Measurements from ENCODE around the gene RPL7L1. TPM values are rescaled to one million over a fixed set of nuclear protein-coding genes. Genes with fewer than 3 reads are reported as not detected.

RPL7L1 gene
- total and polyA plus RNA-seq, 8 donors: 23.7 to 43.9 (median 36.8) TPM

GRCh38 chr6:42909835-42910234 lies 30.4 kb downstream of the RPL7L1 start:
- no peaks in the 10 kb centered on the region for H3K36me3 ChIP-seq
- ATAC-seq (no peak), FAIRE-seq (no peak), DNase-seq (no peak)
- H3K4me3 ChIP-seq: no peak overlapping the region
- intact Hi-C loops (cut with DNase I): loop anchor here in 2 of 3 donors (5.0 to 10.0 kb wide), 2 partner anchors 232 to 235 kb away; no protein-coding TSS in a partner anchor
- no peaks in the 10 kb centered on the region for H3K27me3 ChIP-seq
- WGBS, 2 donors: 82 to 89% methylated on average over 10 of the region's 10 CpGs
- no peak overlapping the region for H3K27ac ChIP-seq
- no peak for TF ChIP-seq CTCF (IDR thresholded peaks at IDR 0.05)
- no peaks in the 10 kb centered on the region for H3K4me1 ChIP-seq
- no peaks in the 10 kb centered on the region for H3K9me3 ChIP-seq

DNA sequence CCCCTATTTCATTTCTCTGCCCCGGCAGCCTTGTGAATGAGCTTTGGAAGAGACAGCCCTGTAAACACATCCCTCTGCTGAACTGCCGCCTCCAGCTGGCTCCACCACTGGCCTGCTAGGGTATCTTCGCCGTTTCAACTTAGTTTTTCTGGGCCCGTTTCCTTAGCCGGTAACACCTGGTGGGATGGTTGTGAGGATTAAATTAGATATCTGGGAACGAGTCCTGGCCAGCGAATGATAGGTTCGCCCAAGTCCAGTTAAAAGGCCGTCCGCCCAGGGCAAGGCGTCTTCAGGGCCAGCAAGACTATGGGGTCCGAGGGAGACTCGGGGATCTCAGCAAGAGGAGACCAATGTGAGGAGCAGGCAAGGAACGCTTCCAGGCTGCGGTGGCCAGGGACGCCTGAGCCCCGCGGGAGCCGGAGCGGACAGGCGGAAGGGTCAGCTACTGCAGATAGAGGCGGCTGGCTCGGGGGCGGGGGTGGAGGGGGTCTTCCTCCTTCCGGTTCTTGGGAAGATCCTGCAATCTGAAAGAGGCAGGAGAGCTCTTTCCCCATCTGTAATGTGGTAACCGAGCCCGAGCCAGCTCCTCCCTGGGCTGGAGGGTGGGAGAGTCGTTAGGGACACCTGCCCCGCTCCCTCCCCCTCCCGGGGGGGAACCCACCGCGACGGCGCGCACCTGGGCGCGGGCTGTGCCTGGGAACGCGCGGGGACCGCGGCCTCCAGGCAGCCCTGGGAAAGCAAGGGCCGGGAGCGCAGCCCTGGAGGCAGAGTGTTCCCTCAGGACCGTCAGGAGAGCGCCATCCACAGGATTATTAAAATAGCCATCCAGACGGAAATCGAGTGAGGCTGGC lies 32.0 kb downstream of the RPL7L1 start:
- H3K4me3 ChIP-seq: peak overlapping the region in 2 of 4 donors; percentile 10 to 29
- peak overlapping the region in 1 of 4 donors; percentile 51 for H3K27ac ChIP-seq
- TF ChIP-seq CTCF (IDR thresholded peaks at IDR 0.05): no peak
- peak; percentile 43 to 77 (median 68) for ATAC-seq
- intact Hi-C loops (cut with DNase I): no loop called here
- 24 to 26% methylated on average over 43 to 49 of the region's 49 CpGs for WGBS, 2 donors
- H3K9me3 ChIP-seq: no peaks in the 10 kb centered on the region
- DNase-seq: peak in 1 of 6 donors; percentile 30
- H3K4me1 ChIP-seq: no peaks in the 10 kb centered on the region
- H3K27me3 ChIP-seq: no peaks in the 10 kb centered on the region
- H3K36me3 ChIP-seq: no peaks in the 10 kb centered on the region
- FAIRE-seq: no peak

- no peaks in the 10 kb centered on the region for H3K36me3 ChIP-seq
- DNase-seq: no peak
- no peaks in the 10 kb centered on the region for H3K9me3 ChIP-seq
- H3K4me1 ChIP-seq: no peaks in the 10 kb centered on the region
- WGBS, 2 donors: 79 to 87% methylated on average over 4 of the region's 4 CpGs
- H3K4me3 ChIP-seq: no peak overlapping the region
- TF ChIP-seq CTCF (IDR thresholded peaks at IDR 0.05): no peak
- no peak for ATAC-seq
- H3K27ac ChIP-seq: no peak overlapping the region
- H3K27me3 ChIP-seq: no peaks in the 10 kb centered on the region
- intact Hi-C loops (cut with DNase I): no loop called here
- no peak for FAIRE-seq
Observed at GRCh38 chr6:42914546-42914945, 35.1 kb downstream of the RPL7L1 start.

DNA sequence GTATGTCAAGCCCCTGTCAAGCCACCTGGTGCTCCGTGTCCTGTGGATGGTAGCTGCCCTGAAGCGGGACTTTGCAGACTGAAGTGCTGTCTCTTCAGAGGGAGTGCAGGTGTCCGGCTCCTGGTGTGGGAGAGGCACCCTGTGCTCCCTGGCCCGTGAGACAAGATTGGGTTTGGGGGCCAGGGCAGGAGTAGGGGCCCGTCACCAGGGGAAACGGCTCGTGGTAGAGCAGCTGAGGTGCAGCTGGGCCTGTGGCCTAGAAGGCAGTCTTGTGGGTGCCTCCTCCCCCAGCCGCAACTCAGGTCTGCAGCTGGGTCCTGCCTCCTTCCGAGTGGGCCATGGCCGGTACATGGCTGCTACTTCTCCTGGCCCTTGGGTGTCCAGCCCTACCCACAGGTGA lies 36.3 kb downstream of the RPL7L1 start, which contains the start of gene PTCRA:
Gene PTCRA, plus strand, starts transcription at position 322 of the 400 bp plus-strand sequence. Its CDS starts 17 bp downstream, at position 339.
- Histone ChIP-seq H3K4me3 (no peak within 1 kb of the TSS), H3K27ac (no peak within 1 kb of the TSS), H3K27me3 (no peaks in the 10 kb centered on the region), H3K4me1 (no peaks in the 10 kb centered on the region), H3K36me3 (no peaks in the 10 kb centered on the region), H3K9me3 (no peaks in the 10 kb centered on the region)
- DNase-seq (no peak), FAIRE-seq (no peak), ATAC-seq (no peak)
- WGBS, 2 donors: 80 to 86% methylated on average over 10 of the region's 10 CpGs
- intact Hi-C loops (cut with DNase I): no loop called here
- no peak for TF ChIP-seq CTCF (IDR thresholded peaks at IDR 0.05)

GRCh38 chr6:42916288-42916687 lies 36.9 kb downstream of the RPL7L1 start:
- no peak for ATAC-seq
- no peak for FAIRE-seq
- no peaks in the 10 kb centered on the region for H3K4me1 ChIP-seq
- 90 to 97% methylated on average over 1 of the region's 1 CpG for WGBS, 2 donors
- TF ChIP-seq CTCF (IDR thresholded peaks at IDR 0.05): no peak
- intact Hi-C loops (cut with DNase I): no loop called here
- no peak overlapping the region for H3K4me3 ChIP-seq
- no peaks in the 10 kb centered on the region for H3K27me3 ChIP-seq
- DNase-seq: no peak
- H3K27ac ChIP-seq: no peak overlapping the region
- H3K9me3 ChIP-seq: no peaks in the 10 kb centered on the region
- no peaks in the 10 kb centered on the region for H3K36me3 ChIP-seq
